ENCODE data around the gene HECTD3.
A peak's percentile ranks its signal among the peaks of the same experiment; 100 is the strongest.

The HECTD3 gene

DNA sequence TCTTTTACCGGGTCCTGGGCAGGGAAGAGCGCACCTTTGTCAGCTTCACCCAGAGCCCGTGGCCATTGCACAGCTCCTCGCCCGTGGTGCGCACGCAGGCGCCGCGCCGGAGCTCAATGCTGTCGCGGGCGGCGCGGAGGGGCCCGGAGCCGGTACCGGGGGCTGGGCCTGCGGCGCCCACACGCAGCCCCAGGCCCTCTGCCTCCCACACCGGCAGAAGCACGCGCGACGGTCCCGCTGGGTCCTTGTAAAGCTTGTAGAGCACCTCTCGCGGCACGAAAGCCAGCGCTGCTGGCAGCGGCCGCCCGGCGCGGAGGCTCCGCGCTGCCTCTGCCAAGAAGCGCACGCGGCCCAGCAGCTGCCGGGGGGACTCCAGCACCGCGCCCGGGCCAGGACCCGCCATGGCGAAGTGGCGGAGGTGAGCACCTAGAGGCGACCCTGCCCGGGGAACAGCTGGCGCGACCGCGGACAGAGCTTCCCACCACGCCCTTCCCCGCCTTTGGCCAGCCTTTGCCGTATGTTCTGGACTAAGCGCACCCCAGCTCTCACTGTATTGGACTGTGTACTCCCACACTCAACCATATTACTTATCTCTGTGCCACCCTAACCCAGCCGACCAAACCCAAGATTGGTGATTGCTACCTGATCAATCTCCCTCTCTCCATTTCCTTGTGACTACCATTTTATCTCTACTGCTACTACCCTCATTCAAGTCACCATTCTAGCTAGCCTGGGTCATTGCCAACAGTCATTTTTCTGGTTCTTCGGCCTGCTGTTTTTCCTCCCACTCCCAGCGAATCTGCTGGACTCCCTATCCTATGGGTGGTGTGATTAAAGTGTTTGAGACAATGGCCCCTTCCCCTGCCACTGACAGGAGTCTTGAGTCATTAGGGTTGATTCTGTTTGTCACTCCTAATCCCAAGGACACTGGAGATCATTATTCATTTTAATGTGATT lies at the start of gene HECTD3:
HECTD3 (minus strand) TSS at position 470 of the 957 bp plus-strand sequence; CDS start at position 403, 67 bp downstream.
- DNase-seq (ENCODE audit: low spot score), result peak; percentile 75

DNA sequence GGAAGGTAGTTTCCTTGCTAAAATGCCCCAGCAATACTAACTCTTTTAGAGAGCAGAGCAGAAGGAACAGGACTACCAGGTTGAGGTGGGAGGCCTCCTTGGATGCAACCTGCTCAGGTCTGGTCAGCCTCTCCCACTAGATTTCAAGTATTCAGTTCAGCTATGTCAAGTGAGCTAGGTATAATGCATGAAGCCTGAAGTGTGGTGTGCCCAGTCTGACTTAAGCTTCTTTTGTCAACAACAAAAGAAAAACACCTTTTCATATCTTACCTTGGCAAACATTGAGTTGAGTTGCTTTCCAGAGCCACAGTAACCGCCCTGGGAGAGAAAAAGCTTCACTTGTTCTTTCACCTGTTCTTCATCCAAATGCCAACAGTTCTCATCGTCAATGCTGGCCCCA lies 48.7 kb upstream of the HECTD3 start:
- DNase-seq (ENCODE audit: low spot score), result no peak

DNA sequence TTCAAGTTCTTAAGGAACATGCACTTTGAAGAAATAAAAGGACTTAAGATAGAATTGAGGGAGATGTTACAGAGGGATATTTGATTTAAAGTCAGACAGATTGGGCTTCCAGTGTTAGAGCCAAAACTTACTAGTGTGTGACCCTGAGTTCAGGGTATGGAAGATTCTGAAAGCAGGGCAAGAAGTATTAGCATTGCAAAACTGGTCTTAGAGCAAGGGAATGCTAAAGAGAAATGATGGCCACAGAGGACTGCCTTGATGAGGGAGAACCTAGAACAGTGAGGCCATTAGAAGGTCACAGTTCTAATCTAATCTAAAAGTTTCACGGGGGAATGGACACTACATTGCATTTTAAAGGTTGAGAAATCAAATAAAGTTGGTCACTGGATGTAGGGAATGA lies 46.4 kb upstream of the HECTD3 start:
- DNase-seq (ENCODE audit: low spot score), result no peak

DNA sequence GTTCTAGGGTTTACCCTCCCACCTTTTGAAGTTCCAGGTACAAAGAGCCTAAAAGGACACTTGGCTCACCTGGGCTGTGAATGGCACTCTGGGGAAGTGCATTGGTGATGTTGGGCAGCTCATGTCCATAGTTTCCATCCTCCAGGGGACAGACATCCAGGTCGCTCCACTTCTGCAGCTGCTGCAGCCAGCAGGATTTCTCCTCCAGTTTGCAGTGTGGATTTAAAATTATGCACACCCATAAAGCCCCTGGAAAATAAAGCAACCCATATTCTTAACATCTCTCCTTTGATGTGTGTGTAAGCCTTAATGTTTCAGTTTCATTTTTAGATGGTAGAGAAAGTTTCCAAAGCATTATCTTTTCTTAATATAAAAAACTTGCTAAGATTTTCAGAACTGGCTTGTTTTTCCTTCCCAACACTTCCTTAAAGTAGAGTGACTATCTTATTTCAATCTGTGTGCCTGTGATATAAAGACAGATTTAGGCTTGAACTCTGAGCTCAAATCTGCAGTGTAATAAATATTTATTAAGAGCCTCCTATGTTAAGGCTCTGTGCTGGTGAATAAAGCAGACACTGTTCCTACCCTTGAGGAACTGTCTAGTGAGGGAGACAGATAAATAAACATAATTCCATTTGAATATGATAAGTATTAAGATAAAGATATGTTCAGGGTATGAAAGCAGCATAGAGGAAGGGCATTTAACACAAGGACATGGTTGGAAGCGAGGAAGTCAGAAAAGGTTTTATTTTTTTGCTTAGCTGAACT lies 40.1 kb upstream of the HECTD3 start:
- no peak for DNase-seq (ENCODE audit: low spot score)

DNA sequence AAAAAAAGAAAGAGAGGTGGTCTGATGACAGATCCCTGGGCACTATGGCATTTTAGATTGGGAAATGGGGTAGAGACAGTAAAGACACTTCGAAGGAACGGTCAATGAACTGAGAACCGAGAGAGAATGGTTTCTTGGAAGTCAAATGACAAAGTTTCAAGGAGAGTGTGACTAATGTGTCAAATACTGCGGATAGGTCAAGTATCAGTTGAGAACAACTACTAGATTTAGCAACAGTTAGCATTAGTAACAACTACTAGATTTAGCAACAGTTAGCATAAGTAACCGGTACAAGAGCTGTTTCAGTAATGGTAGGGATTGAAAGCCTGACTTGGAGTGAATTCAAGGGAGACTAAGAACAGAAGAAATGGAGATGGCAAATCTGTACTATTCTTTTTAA lies 35.9 kb upstream of the HECTD3 start:
- DNase-seq (ENCODE audit: low spot score), result no peak

DNA sequence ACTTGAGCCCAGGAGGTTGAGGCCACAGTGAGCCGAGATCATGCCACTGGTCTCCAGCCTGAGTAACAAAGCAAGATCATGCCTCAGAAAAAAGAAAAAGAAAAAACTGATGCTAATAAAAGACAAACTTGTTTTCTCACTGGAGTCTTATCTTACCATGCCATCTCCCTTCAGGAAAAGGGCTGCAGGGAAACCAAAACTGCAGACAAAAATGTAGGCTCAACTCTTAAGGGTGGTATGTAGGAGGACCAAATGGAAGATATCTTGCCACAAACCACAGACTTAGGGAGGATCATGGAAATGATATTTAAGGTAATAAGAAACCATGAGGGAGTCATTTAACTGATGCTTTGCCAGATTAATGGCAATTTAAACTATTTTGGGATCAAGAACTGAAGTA lies 33.8 kb upstream of the HECTD3 start:
- DNase-seq (ENCODE audit: low spot score), result no peak

DNA sequence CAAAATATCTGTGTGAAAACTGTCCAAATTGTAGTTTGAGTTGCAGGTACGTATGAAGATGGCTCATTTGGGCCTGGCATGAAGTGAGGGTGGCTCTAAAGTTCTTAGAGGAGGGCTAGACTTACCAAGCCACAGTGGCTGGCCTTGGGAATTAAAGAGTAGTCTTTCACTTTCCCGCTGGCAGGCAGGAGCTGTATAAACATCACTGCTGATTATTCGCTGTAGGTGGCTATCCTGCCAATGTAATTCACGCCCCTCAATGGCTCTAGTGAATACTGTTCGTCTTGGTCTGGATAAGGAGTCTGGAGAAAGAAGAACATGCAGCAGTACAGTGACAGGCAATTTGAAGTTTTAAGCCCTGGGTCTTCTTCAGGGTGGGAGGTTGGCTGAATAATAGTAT lies 32.0 kb upstream of the HECTD3 start:
- no peak for DNase-seq (ENCODE audit: low spot score)

DNA sequence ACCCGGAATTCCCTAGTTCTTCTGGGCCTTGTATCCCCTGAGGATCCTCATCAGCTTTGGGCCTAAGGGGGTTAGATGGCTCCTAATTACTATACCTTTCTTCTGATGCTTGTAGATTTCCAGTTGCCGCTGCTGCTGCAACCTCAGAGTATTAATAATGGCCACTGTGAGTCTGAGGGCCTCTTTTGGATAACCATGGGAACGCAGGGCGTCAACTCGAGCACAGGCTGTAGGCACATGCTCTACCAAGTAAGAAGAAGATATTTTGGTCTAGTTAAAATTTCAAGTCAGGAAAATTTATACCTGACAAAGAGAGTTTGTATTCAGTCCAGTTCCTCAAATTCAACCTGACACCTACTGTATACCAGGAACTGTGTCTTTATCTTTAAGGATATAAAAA lies 29.2 kb upstream of the HECTD3 start:
- DNase-seq (ENCODE audit: low spot score), result no peak

DNA sequence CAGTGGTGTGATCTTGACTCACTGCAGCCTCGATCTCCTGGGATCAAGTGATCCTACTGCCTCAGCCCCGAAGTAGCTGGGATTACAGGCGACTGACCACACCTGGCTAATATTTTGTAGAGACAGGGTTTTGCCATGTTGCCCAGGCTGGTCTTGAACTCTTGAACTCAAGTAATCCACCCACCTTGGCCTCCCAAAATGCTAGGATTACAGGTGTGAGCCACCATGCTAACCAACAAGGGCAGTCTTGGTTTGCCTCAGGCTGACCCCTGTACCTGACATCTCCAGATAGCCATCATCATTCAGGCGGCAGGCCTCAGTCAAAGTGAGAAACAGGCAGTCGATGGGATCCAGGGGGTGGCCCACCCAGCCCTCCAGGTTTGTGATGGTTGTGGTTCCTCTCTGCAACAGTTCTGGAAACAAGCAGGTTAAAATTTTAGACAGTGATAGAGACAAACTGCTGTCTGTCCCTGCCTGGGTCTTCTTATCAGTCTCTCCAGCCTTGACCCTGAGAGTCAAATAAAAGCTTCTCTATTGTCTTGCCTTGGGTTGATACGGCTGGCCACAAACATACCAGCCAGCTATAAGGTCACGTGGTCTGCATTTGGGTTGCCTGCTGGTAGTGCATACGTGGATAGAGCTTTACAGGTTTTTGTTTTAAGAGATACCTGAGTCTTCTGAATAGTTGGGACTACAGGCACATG lies 27.7 kb upstream of the HECTD3 start:
- no peak for DNase-seq (ENCODE audit: low spot score)

DNA sequence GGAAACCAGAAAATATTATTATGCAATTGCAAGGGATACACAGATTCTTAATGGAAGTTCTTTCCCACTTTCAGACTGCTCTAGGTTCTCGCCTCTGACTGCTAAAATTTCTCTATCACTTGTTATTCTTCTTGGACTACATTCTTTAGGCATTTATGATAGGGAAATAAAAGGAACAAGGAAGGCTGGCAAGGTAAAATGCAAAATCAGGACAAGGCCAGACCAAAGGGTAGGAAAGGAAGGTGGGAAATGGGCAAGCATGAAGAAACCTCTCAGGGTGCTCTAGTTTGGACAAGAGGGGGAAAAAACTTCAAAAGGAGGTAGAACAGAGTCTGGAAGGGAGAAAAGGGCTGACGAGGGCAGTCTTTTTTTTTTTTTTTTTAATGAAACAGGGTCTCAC lies 27.1 kb upstream of the HECTD3 start:
- no peak for DNase-seq (ENCODE audit: low spot score)

DNA sequence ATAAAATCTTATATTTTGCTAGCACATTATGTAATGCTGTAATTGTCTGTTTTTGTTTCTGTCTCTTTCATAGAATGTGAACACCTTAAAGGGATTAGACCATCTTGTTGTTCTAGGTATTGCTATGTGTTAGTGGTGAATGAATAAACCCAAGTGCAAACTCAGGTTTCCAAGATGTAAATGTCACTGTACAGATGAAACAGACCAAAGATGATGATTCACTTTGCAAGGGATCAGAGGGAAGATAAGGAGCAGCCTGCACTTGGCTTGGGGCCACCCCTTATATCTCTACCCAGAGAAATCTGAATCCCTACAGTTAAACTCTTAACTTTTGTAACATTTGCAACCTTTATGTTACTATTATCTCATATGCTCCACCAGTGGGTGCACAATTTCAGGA lies 26.3 kb upstream of the HECTD3 start:
- DNase-seq (ENCODE audit: low spot score), result no peak

DNA sequence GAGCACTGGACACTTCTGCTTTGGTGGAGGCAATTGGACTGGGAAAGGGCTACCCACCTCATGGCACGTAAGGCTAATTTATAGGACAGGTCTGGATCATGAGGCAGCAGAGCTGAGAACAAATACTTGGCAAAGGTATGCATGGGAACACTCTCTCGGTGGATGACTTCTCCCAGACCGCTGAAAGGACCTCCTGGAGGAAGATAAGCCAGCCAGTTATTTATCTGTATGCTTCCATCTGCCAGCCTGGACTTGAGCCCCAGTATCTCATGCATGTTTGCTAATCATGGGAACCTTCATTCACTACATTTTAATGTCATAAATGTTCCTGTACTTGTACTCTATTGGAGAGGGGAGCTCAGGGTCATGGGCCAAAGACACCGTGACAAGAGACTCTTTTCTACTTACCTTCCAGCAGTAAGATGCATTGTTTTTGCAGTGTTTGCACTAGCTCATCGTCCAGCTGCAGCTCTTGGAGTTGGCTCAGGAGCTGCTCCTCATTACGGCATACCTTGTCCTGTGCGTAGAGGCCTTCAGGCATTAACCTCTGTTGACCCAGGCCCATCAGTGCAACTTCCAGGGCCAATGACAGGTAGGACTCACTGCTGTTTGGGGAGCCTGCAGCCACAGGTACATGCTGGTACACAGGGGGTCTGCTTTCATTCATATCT lies 24.6 kb upstream of the HECTD3 start:
- no peak for DNase-seq (ENCODE audit: low spot score)

DNA sequence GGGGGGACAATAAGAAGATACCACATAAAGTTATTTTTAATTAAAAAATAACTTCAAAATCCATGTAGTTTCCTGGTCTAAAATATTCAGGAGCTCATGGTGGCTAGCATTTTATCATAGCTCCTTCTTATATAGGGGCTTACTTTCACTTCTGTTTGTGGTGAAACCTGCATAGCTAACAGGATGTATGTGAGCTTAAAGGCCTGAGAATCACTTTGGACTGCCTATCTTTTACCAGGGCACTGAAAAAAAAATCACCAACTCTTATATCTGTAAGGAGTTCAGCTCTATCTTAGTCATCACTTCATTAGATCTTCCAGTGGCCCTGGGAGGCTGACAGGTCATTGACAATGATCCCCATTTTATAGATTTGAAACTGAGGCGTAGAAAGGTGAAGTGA lies 22.2 kb upstream of the HECTD3 start:
- no peak for DNase-seq (ENCODE audit: low spot score)

DNA sequence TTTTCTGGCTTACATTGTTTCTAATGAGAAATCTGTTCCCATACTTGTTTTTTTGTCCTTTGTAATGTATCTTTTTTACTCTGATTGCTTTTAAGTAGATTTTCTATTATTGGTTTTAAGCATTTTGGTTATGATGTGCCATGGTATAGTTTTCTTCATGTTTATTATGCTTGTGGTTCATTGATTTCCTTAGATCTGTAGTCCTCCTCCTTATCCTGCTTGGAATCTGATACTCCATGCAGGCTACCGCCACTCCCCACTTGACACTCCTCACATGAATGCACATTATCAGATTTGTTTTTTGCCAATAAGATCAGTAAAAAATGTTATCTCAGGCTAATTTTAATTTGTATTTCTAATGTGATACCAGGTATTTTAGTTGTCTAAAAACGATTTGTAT lies 21.7 kb upstream of the HECTD3 start:
- DNase-seq (ENCODE audit: low spot score), result no peak

DNA sequence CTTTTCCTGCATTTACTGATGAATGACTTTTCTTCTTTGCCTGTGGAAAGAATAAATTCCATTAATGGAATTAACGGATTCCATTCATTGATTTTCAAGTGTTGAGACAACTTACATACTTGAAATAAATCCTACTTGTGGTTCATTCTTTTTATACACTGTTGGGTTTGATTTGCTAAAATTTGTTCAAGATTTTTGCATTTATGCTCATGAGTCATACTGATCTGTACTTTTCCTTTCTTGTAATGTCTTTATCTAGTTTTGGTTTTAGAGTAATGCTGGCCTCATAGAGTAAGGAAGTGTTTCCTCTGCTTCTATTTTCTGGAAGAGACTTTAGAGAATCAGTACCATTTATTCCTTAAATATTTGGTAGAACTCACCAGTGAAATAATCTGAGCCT lies 15.3 kb upstream of the HECTD3 start:
- no peak for DNase-seq (ENCODE audit: low spot score)

DNA sequence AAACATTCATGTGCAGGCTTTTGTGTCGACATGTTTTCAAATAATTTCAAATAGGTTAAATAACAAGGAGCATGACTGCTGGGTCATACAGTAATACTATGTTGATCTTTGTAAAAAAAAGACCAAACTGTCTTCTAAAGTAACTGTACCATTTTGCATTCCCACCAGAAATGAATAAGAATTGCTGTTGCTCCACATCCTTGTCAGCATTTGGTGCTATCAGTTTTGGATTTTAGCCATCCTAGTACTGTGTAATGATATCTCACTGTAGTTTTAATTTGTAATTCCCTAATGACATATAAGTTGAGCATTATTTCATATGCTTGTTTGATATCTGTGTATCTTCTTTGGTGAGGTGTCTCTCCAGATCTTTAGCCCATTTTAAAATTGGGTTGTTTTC lies 12.5 kb upstream of the HECTD3 start:
- no peak for DNase-seq (ENCODE audit: low spot score)

DNA sequence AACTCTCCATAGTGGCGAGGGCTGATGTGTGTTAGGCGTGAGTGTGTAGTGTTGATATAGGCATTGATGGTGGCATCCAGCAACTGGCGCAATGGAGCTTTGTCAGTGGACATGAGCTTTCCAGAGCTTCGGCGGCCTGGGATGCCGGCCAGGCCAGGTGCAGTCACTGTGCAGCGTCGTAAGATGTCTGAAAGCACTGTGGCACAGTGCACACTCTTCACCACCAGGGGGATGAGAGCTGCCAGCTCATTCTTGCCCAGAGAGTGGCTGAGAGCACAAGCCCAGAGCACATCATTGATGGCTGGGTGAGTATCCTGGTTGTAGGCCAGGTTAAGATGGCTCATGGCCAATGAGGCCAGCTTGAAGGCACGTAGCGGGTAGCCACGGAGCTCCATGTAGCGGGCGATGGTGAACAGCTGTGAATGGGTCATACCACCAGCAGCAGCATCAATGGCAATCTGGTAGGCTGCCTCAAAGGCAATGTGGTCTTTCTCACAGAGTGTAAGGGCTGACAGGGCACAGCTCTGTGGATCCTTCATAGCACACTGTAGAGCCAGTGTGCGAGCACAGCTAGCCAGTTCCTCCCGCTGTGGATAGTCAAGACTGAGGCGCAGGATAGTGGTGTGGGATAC lies 7.6 kb upstream of the HECTD3 start:
- DNase-seq (ENCODE audit: low spot score), result peak; percentile 62

DNA sequence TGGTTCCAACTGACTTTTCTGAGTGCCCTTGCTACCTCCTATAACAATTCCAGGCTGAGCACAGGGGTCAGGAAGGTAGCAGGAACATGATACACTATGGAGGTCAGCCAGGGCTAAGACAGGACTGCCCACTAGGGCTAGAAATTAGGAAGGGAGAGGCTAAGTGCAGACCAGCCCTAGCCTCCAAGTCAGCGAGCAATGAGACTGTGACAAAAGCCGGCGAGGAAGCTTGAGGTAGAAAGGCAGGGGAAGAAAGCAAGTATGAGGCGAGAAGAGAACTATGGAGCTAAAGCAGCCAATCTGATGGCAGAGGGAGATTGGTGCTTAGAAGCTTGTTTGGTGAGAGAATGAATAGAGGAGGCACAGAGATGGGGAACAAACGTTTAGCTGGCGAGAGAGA lies 5.6 kb upstream of the HECTD3 start:
- DNase-seq (ENCODE audit: low spot score), result no peak

DNA sequence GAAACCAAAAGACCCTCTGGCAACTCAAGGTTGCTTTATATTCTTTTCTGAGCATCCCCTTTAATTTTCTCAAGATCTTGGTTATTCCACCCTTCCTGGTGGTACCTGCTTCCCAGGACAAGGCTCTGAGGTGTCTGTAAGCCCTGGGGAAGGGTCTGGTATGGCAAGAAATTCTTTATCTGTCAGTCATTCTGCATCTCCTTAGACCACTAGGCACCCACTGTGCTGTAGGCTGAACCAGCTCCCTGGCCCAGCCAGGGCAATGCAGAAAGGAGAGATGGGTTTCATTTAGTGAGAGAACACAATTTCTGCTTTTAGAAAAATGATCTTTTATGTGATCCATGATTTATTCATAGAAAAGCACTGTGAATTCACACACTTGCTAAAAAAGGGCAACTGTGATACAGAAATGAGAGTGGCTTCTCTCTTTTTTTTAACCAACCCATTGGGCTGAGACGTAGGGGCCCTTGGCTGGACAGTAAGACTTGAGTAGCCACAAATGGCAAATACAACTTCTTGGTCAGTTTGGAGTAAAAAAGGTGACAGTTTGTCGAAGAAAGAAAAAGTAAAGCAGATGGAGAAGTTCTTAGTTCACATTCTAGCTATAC lies 5.1 kb upstream of the HECTD3 start:
- no peak for DNase-seq (ENCODE audit: low spot score)

DNA sequence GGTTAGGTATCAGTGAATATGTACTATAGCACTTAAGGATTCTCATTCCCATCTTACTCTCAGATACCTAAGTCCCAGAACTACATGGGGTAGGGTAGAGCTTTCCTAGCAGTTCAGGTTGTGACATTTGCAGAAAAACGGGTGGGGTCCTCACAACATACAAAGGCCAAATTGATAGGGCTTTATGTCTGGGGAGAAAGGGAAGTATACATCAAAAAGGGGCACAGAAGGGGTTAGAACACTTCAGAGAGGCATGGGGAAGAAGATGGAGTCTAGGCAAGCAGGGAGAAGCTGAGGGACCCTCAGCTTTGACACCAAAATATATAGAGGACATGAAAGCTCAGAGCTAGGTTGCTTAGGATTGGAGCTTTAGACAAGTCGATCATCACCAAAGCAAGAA lies 4.6 kb upstream of the HECTD3 start:
- DNase-seq (ENCODE audit: low spot score), result no peak

All from CD4-positive, alpha-beta T cell treated with Interleukin-15 for 4 hours (primary cell).